OCI-LY3 (cell line): ENCODE results near the gene AKR1C2.

Source experiments
- CTCF ChIP-seq: fragments of 200-600, 300-600 bp; sonication (generic); IDR thresholded peaks from 2 replicates; pipeline ENCODE4 v1.5.1; 2014; ENCODE audit warnings: antibody characterized with exemption, low read length, low read depth
- EZH2phosphoT487 ChIP-seq: fragments of 200-600 bp; shearing (Covaris generic); IDR thresholded peaks from 2 replicates; pipeline ENCODE4 v1.6.1; 2018; ENCODE audit warnings: antibody characterized with exemption, mixed run types, low read depth

DNA sequence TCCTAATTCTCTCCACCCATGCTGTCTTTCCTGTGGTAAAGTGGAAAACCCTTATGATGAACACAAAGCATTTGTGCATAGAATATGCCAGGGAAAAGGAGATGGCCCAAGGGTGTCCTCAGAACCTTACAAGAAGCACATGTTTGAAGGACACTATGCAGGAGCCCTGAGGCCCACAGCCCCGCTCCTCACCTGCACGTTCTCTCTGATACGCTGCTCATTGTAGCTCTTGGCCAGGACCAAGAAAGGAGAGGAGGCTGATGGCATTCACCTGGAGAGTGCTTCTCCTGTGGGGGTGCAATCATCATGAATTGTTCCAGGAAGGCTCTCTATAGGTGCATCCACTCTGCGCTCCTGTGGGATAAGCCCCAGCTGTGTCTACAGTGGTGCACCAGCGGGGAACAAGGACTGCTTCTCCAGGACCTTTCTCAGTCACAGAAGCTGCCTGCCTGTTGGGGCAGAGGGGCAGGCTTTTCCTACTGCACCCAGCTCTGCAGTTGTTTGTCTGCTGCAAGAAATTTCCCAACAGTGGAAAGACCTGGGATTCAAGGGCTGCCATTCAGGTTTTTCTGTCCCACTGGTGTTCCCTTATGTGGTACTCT lies 19.9 kb downstream of the AKR1C2 start:
- no peak for TF ChIP-seq CTCF
- TF ChIP-seq EZH2phosphoT487, result no peak
